Anterior cingulate cortex (tissue), 58 donors: ENCODE results near the gene WDFY4.

Source experiments
- DNase-seq, 58 donors: peaks; one replicate each; lab custom pipeline; 2025; lab: John Stamatoyannopoulos, UW

The WDFY4 gene

GRCh38 chr10:48705401-48705938 lies 20.8 kb downstream of the WDFY4 start:
- DNase-seq: no peak

- no peak for DNase-seq
Observed at GRCh38 chr10:48707472-48707871, 22.8 kb downstream of the WDFY4 start.

GRCh38 chr10:48708144-48708543 lies 23.5 kb downstream of the WDFY4 start:
- no peak for DNase-seq

DNA sequence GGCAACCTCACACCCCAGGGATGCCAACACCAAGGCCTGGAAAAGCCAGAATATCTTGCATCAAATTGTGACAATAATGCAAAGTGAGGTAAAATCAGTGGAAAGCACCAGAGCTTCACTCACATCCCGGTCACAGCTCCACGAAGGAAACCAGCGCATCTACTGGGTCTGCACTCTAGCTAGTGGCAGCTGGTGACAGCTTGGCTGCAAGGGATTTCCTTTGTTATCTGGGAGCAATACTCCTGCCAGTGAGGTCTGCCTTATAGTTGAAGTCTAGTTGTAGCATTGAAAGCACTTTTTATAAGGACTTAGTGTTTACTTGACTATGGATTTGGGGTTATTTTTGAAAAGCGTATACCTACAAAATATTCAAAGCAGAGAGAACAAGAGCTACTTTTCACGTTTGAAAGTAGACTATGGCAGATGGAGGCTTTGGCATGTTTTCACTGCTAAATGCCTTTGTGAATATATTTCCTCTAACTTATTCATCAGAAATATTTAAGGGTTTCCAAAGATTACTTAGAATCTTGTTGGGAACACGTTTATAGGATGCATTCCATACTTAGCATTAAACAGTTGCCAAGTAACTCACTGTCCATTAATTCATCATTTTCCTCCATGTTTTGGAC lies 26.1 kb downstream of the WDFY4 start:
- peak in 1 of 58 donors; percentile 36 for DNase-seq

- DNase-seq: no peak
Observed at GRCh38 chr10:48711830-48712229, 27.2 kb downstream of the WDFY4 start.

- peak in 1 of 58 donors; percentile 7 for DNase-seq
Observed at GRCh38 chr10:48714088-48714487, 29.4 kb downstream of the WDFY4 start.

- DNase-seq: no peak
Observed at GRCh38 chr10:48716416-48716815, 31.7 kb downstream of the WDFY4 start.

GRCh38 chr10:48720611-48721010 lies 35.9 kb downstream of the WDFY4 start:
- DNase-seq: no peak

DNA sequence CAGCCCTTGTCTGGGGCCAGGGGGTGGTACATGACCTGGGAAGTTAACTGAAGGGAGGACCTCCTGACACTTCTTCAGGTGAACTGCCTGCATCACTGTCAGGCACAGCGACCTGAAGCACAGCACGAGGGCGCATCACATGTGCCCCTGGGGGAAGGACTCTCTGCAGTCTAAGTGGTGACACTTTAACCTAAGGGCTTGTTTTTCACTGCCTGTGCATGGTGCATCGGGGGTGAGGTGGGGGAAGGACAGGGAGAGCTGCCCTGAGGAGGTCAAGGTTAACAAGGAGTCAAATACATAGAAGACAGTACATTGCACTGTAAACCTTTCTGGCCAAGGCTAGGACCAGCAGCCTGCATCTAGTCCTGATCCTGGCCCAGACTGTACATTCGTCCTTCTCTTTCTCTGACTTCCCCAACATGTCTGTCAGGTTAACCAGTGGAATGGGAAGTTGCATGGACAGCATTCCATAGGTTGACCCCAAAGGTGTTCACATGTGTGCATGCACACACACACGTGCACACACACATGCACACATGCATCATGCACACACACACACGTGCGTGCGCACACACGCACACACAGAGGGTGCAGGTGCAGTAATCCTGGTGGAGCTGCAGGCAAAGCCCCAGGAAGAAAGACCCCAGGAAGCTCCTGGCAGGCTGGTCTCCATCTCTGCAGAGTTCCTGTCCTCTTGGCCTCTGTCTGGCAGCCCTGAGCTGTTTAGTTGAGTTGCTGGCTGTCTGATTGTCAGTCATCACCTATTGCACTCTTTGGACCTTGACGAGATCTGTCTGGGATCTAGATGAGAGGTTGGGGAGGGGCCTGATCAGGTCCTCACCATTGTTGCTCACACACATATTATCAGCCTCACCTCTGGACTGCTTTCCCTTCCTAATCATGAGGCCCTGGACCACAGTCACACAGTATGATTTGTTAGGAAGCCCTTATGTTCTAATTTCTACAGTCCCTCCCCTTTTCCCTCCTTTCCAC lies 37.8 kb downstream of the WDFY4 start:
- no peak for DNase-seq

- no peak for DNase-seq
Observed at GRCh38 chr10:48724127-48724526, 39.5 kb downstream of the WDFY4 start.

- DNase-seq: no peak
Observed at GRCh38 chr10:48725708-48726107, 41.0 kb downstream of the WDFY4 start.

- no peak for DNase-seq
Observed at GRCh38 chr10:48727866-48728265, 43.2 kb downstream of the WDFY4 start.

- DNase-seq: no peak
Observed at GRCh38 chr10:48729222-48729621, 44.5 kb downstream of the WDFY4 start.

- DNase-seq: no peak
Observed at GRCh38 chr10:48729941-48730457, 45.3 kb downstream of the WDFY4 start.

GRCh38 chr10:48731141-48731540 lies 46.5 kb downstream of the WDFY4 start:
- DNase-seq: no peak

- DNase-seq: no peak
Observed at GRCh38 chr10:48731654-48732053, 47.0 kb downstream of the WDFY4 start.

DNA sequence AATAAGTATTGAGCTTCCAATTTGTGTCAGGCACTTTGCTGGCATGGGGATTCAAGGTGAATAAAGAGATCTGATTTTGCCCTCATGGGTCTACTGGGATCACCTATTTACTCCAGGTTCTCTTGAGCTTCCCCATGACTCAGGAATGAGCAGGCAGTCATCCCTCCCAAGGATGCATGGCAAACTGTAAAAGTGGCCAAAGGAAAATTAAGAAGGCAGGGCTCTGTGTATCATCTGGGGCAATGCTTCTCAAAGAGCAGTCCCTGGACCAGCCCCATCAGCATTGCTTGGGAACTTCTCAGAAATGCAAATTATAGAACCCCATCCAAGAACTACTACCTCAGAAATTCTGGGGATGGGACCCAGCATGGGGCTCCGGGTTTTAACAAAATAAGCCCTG lies 48.7 kb downstream of the WDFY4 start:
- no peak for DNase-seq

- DNase-seq: no peak
Observed at GRCh38 chr10:48735836-48736390, 51.2 kb downstream of the WDFY4 start.

- no peak for DNase-seq
Observed at GRCh38 chr10:48736596-48736995, 51.9 kb downstream of the WDFY4 start.

- no peak for DNase-seq
Observed at GRCh38 chr10:48737886-48738285, 53.2 kb downstream of the WDFY4 start.

DNA sequence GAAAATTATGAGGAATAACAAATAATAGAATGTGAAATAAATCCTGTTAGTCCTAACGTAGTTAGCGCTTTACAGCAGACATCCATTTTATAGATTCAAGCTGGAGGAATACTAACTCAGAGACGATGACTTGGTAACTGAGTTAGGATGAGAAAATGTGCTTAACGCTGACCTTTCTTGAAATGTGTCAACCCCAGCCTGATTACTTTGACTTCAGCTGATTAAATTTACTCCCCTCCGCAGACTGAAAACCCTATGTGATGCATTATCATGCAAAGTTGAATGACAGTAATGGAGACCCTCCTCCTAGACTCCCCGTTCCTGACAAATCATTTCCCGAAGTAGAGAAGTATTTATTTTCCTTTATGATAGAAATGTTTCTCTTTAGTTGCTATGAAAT lies 54.5 kb downstream of the WDFY4 start:
- DNase-seq: no peak
